IMR-90 (cell line): ENCODE results near the gene USP16. TPM values are rescaled to one million over a fixed set of nuclear protein-coding genes. Genes with fewer than 3 reads are reported as not detected.
"Not testable (repeated sequence)": the region's sequence is repeated elsewhere in the genome, so short reads cannot be mapped to it uniquely, and the experiment has no call there.

Experiments used
- ATAC-seq: fragments of 200-7000 bp; cut with Tn5 transposase; 2 replicates; pipeline ENCODE4 v1.9.1; 2020; ENCODE audit warnings: low read depth, mild to moderate bottlenecking, moderate library complexity
- BruUV-seq: library from RNA; stranded (reverse); fragments of 400-500 nt; replicated peaks from 2 replicates; lab custom pipeline; 2021; lab: Mats Ljungman, UMichigan
- CTCF ChIA-PET: fragments of 300-600 bp; formaldehyde crosslinking; extraction: SDS; loops from one replicate; lab custom pipeline; 2021; ENCODE audit warnings: antibody characterized with exemption; lab: Yijun Ruan, JAX
- POLR2A ChIA-PET: fragments of 300-600 bp; sonication (Branson Sonifier 250); formaldehyde crosslinking; loops from one replicate; lab custom pipeline; 2022; ENCODE audit warnings: antibody characterized with exemption; ENCODE audit not compliant: unreplicated experiment; lab: Charles Lee
- DNase-seq: peaks from one replicate; pipeline ENCODE4 v3.0.0; 2013
- H2AFZ ChIP-seq: replicated peaks from 2 replicates; pipeline ENCODE3; 2013; ENCODE audit warnings: low read length, mild to moderate bottlenecking; ENCODE audit not compliant: poor library complexity
- H2AK5ac ChIP-seq: 2 replicates; pipeline ENCODE4 v1.6.1; 2013; ENCODE audit warnings: low read depth, low read length, inconsistent platforms
- H2AK9ac ChIP-seq: replicated peaks from 2 replicates; pipeline ENCODE3; 2013; ENCODE audit warnings: mild to moderate bottlenecking, low read depth, low read length, moderate library complexity; ENCODE audit not compliant: poor library complexity
- H2BK120ac ChIP-seq: 2 replicates; pipeline ENCODE4 v1.6.1; 2013; ENCODE audit warnings: low read depth, low read length, inconsistent platforms
- H2BK15ac ChIP-seq: 3 replicates; pipeline ENCODE4 v1.6.1; 2013; ENCODE audit warnings: low read depth, low read length, inconsistent platforms
- H2BK20ac ChIP-seq: 2 replicates; pipeline ENCODE4 v1.6.1; 2013; ENCODE audit warnings: low read depth, mild to moderate bottlenecking, inconsistent platforms, low read length, moderate library complexity
- H2BK5ac ChIP-seq: 2 replicates; pipeline ENCODE4 v1.6.1; 2013; ENCODE audit warnings: mild to moderate bottlenecking, low read depth, low read length, inconsistent platforms; ENCODE audit not compliant: poor library complexity, severe bottlenecking
- H3K14ac ChIP-seq: replicated peaks from 2 replicates; pipeline ENCODE4 v1.6.1; 2013; ENCODE audit warnings: low read depth, low read length, inconsistent platforms
- H3K18ac ChIP-seq: 2 replicates; pipeline ENCODE4 v1.6.1; 2013; ENCODE audit warnings: low read depth, low read length, control low read depth
- H3K23ac ChIP-seq: 2 replicates; pipeline ENCODE4 v1.6.1; 2013; ENCODE audit warnings: low read depth, low read length, inconsistent platforms
- H3K27ac ChIP-seq: 2 replicates; pipeline ENCODE4 v1.5.1; 2013; ENCODE audit warnings: mild to moderate bottlenecking, control low read depth, low read length; ENCODE audit not compliant: insufficient read depth
- H3K27me3 ChIP-seq: 2 replicates; pipeline ENCODE4 v1.6.1; 2013; ENCODE audit warnings: low read length; ENCODE audit not compliant: control insufficient read depth, insufficient read depth
- H3K36me3 ChIP-seq: 2 replicates; pipeline ENCODE4 v1.6.1; 2013; ENCODE audit warnings: low read length, mixed read lengths; ENCODE audit not compliant: control insufficient read depth, insufficient read depth
- H3K4ac ChIP-seq: 2 replicates; pipeline ENCODE4 v1.6.1; 2013; ENCODE audit warnings: low read depth, low read length, inconsistent platforms
- H3K4me1 ChIP-seq: 2 replicates; pipeline ENCODE4 v1.6.1; 2013; ENCODE audit warnings: low read length, mixed read lengths; ENCODE audit not compliant: control insufficient read depth, insufficient read depth
- H3K4me2 ChIP-seq: 2 replicates; pipeline ENCODE4 v1.6.1; 2013; ENCODE audit warnings: low read depth, mild to moderate bottlenecking, control low read depth, low read length, moderate library complexity
- H3K4me3 ChIP-seq: 2 replicates; pipeline ENCODE4 v1.5.1; 2013; ENCODE audit warnings: low read depth, mild to moderate bottlenecking, control low read depth, low read length, moderate library complexity; ENCODE audit not compliant: insufficient read depth
- H3K56ac ChIP-seq: 2 replicates; pipeline ENCODE4 v1.6.1; 2013; ENCODE audit warnings: low read length, inconsistent platforms; ENCODE audit not compliant: insufficient read depth; ENCODE audit errors: extremely low read depth
- H3K79me1 ChIP-seq, 2 experiments: 2 replicates each; pipeline ENCODE4 v1.6.1; 2013; ENCODE audit warnings: low read length in 2 of 2, inconsistent platforms in 1 of 2, low read depth in 1 of 2
- H3K9ac ChIP-seq: 2 replicates; pipeline ENCODE4 v1.6.1; 2013; ENCODE audit warnings: low read depth, low read length, control low read depth
- H3K9me1 ChIP-seq: 2 replicates; pipeline ENCODE4 v1.6.1; 2013; ENCODE audit warnings: low read length, inconsistent platforms; ENCODE audit not compliant: insufficient read depth
- H3K9me3 ChIP-seq: 2 replicates; pipeline ENCODE4 v1.6.1; 2013; ENCODE audit warnings: low read length; ENCODE audit not compliant: control insufficient read depth, insufficient read depth
- H4K20me1 ChIP-seq: 2 replicates; pipeline ENCODE4 v1.6.1; 2013; ENCODE audit warnings: low read length, inconsistent platforms; ENCODE audit not compliant: insufficient read depth
- H4K5ac ChIP-seq: 2 replicates; pipeline ENCODE4 v1.6.1; 2013; ENCODE audit warnings: mild to moderate bottlenecking, low read depth, low read length, control low read depth
- H4K8ac ChIP-seq, 2 experiments: 2 replicates each; pipeline ENCODE4 v1.6.1; 2013; ENCODE audit warnings: low read depth in 2 of 2, low read length in 2 of 2, control low read depth in 1 of 2, inconsistent platforms in 1 of 2
- H4K91ac ChIP-seq: 2 replicates; pipeline ENCODE4 v1.6.1; 2013; ENCODE audit warnings: low read depth, low read length, inconsistent platforms; ENCODE audit not compliant: insufficient read depth
- CHD1 ChIP-seq: IDR thresholded peaks from 2 replicates; pipeline ENCODE4 v1.6.1; 2012; ENCODE audit warnings: low read depth, low read length, improper control_type of control experiment
- ELK1 ChIP-seq: fragments of 150-350 bp; IDR thresholded peaks from 2 replicates; pipeline ENCODE4 v1.6.1; 2016; ENCODE audit warnings: low read depth, mild to moderate bottlenecking, low read length, moderate library complexity, borderline replicate concordance
- MAFK ChIP-seq: IDR thresholded peaks from 2 replicates; pipeline ENCODE4 v1.6.1; 2012; ENCODE audit warnings: low read depth, low read length, improper control_type of control experiment
- POLR2A ChIP-seq: IDR thresholded peaks from 2 replicates; pipeline ENCODE4 v1.6.1; 2012; ENCODE audit warnings: mild to moderate bottlenecking, low read depth, low read length
- RAD21 ChIP-seq: IDR thresholded peaks from 2 replicates; pipeline ENCODE4 v1.6.1; 2012; ENCODE audit warnings: low read length, improper control_type of control experiment
- WGBS, 2 experiments: methylation state at CpG; one replicate each; pipeline versions ENCODE4 v1.1.5 to v1.1.7; 2013; ENCODE audit warnings: missing lambda C conversion rate in 2 of 2; ENCODE audit not compliant: insufficient read length in 1 of 2; ENCODE audit errors: extremely low coverage in 2 of 2; 5-methylcytosine and 5-hydroxymethylcytosine counted together
- dilution Hi-C: fragments of 300-500 bp; cut with HindIII; formaldehyde crosslinking; loops from one replicate; pipeline ENCODE4 v1.14.3; 2018; ENCODE audit warnings: low sequenced_read_pairs; ENCODE audit not compliant: unreplicated experiment
- in situ Hi-C: fragments of 300-500 bp; cut with MboI; formaldehyde crosslinking; loops from 3 replicates; pipeline ENCODE4 v1.14.3; 2019; ENCODE audit warnings: low sequenced_read_pairs, inconsistent platforms, mixed read lengths
- intact Hi-C: fragments of 100-400 bp; cut with micrococcal nuclease; formaldehyde crosslinking; loops from 2 replicates; pipeline ENCODE4 v1.10.0; 2022
- polyA plus RNA-seq, 3 experiments: library from polyadenylated mRNA; depleted of rRNA; stranded (reverse); fragments of >200 nt; gene quantifications; 2 replicates each; pipeline ENCODE4 v1.2.3, GENCODE V29; 2012; ENCODE audit warnings: low replicate concordance in 1 of 3
- total RNA-seq: library from RNA; depleted of rRNA; stranded (reverse); fragments of >200 nt; gene quantifications from 2 replicates; pipeline ENCODE4 v1.2.3, GENCODE V29; 2012

USP16 gene
- total and polyA plus RNA-seq, 2 of the 4 experiments (the other 2 are of a cell fraction): 15.5 to 28.7 TPM

GRCh38 chr21:29008367-29008766, 16.1 kb upstream of the USP16 start:
- H3K18ac ChIP-seq: no peak overlapping the region
- H2AFZ ChIP-seq: no peak overlapping the region
- H3K79me1 ChIP-seq: peaks cover 0 to 5% of the 10 kb centered on the region in 2 experiments; a peak in 1 of 4 replicates
- no peak for ATAC-seq
- no peaks in the 10 kb centered on the region for H3K9me1 ChIP-seq
- no peak for DNase-seq
- no peak overlapping the region for H3K4me2 ChIP-seq
- no CpG with 5 or more reads among the region's 3 CpGs for WGBS, 2 experiments
- no TSS peak for BruUV-seq
- H3K4ac ChIP-seq: no peak overlapping the region
- H2BK120ac ChIP-seq: no peak overlapping the region
- intact Hi-C loops (no loop called here), dilution Hi-C loops (no loop called here), in situ Hi-C loops (no loop called here)
- no peak overlapping the region for H3K27ac ChIP-seq
- no peak overlapping the region for H4K8ac ChIP-seq
- POLR2A ChIA-PET: no interaction called here
- H3K36me3 ChIP-seq: peaks cover 19% of the 10 kb centered on the region
- TF ChIP-seq MAFK (no peak), CHD1 (no peak), ELK1 (no peak), RAD21 (no peak), POLR2A (no peak)
- H3K9ac ChIP-seq: no peak overlapping the region
- no peak overlapping the region for H3K56ac ChIP-seq
- H3K23ac ChIP-seq: no peak overlapping the region
- no peak overlapping the region for H4K5ac ChIP-seq
- no peak overlapping the region for H3K14ac ChIP-seq
- H2AK9ac ChIP-seq: no peak overlapping the region
- peaks cover 3% of the 10 kb centered on the region; the same call in 1 of the 2 replicates for H3K4me1 ChIP-seq
- no peaks in the 10 kb centered on the region for H3K27me3 ChIP-seq
- H2BK15ac ChIP-seq: no peak overlapping the region
- CTCF ChIA-PET: no interaction called here
- H2BK20ac ChIP-seq: no peak overlapping the region
- no peak overlapping the region for H4K91ac ChIP-seq
- H2AK5ac ChIP-seq: no peak overlapping the region
- no peak overlapping the region for H2BK5ac ChIP-seq
- no peak overlapping the region for H3K4me3 ChIP-seq
- H4K20me1 ChIP-seq: no peaks in the 10 kb centered on the region
- H3K9me3 ChIP-seq: no peaks in the 10 kb centered on the region

- H3K79me1 ChIP-seq, H3K56ac ChIP-seq, CTCF ChIA-PET, H3K4me3 ChIP-seq, DNase-seq, H4K8ac ChIP-seq, H2AFZ ChIP-seq, H2BK120ac ChIP-seq, H3K4ac ChIP-seq, POLR2A ChIA-PET, H2AK9ac ChIP-seq, H2BK15ac ChIP-seq, H4K91ac ChIP-seq, H2BK5ac ChIP-seq, H2BK20ac ChIP-seq, H2AK5ac ChIP-seq, BruUV-seq, H3K9me1 ChIP-seq, intact Hi-C loops, H3K18ac ChIP-seq, dilution Hi-C loops, H3K9me3 ChIP-seq, H3K27me3 ChIP-seq, H3K14ac ChIP-seq, H3K9ac ChIP-seq, ATAC-seq, H3K23ac ChIP-seq, H4K20me1 ChIP-seq, in situ Hi-C loops, H3K4me2 ChIP-seq, H3K4me1 ChIP-seq, H4K5ac ChIP-seq, H3K27ac ChIP-seq: not testable (repeated sequence)
- peaks cover 15% of the 10 kb centered on the region for H3K36me3 ChIP-seq
- 100% methylated on average over 3 of the region's 30 CpGs; no CpG with 5 or more reads in 1 of the 2 experiments for WGBS, 2 experiments
These were observed 13.2 kb upstream of the USP16 start for GRCh38 chr21:29011236-29011635.
